DMS114 treated with DMSO at 0.1 percent for 48 hours (cell line): ENCODE measurements around the gene EMD.

Source experiments
- DNase-seq: peaks from one replicate; lab custom pipeline; 2025; ENCODE audit not compliant: unreplicated experiment; lab: John Stamatoyannopoulos, UW

Gene EMD

DNA sequence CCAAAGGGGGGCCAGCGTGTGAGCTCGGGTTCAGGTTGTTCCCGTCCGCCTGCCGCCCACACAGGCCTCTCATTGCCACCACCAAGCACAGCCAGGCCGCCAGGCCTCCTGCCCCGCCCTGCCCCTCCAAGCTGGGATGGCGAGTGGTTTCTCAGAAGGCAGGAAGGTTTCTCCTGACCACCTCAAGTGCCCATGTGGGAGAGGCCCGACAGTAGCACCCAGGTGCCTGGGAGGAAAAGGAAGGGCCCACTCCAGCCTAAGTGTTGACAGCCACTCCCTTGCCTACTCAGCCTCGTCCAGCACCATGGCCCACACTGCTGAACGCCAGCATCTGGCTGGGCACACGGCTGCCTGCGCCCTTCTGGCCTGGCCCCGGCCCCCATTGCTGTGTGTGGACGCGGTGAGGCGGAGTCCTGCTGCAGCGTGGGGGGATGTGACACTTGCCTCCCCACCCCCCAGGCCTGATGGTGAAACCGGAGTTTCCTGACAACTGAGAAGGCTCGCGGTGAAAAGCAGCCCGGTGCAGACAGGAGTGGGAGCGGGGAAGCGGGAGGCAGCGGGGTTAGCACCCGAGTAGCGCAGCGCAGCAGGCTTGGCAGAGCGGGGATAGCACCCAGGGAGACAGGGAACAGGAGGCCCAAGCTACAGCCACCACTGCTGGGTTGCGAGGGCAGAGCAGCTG lies 23.9 kb upstream of the EMD start:
- no peak for DNase-seq

DNA sequence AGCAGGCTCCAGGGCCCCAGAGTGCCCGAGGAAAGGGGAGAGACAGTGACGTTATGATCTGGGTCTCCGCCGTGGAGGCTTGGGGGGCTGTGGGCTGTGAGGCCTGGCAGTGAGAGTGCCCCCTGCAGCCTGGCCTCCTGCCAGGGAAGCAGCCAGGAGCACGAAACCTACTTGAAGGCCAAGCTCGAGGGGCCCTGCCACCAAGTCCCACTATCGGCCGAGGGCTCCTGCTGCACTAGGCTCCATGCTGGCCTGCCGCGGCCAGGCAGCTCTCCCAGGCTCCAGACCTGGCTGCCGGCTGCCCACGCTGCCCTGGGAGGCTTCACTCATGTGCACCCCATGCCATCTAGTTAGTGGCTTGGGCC lies 23.3 kb upstream of the EMD start:
- DNase-seq: no peak

DNA sequence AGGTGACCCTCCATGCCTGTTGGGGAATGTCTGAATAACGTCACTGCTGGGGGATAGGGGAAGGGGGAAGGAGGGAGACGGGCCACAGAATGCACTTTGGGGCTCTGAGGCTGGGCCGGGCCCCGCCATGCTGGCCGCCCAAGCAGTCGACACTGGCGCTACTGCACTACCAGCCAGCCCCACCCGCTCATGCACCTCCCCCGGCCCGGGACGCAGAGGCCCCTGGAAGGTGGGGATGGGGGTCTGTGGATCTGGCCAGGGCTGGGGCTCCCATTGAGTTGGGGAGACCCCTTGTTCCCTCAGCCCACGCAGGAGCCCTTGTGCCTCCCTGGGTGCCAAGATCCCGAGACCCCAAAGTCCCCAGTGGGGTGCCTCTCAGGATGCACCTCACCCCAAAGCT lies 22.5 kb upstream of the EMD start:
- no peak for DNase-seq

DNA sequence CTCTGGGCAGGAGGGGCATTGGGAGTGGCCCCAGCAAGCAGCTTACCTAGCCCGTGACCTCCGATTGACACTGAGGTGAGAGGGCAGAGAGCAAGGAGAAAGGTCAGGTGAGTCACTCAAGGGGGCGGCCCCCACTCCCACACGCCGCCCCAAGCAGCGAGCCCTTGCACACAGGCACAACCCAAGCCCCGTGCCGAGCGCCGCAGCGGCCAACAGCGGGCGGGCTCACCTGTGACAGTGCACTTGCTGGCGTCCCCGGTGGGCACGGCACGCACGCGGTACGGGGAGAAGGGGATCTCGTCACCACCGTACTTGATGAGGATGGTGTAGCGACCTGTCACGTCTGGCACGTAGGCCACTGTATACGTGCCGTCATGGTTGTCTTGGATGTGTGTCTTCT lies 21.9 kb upstream of the EMD start:
- no peak for DNase-seq

DNA sequence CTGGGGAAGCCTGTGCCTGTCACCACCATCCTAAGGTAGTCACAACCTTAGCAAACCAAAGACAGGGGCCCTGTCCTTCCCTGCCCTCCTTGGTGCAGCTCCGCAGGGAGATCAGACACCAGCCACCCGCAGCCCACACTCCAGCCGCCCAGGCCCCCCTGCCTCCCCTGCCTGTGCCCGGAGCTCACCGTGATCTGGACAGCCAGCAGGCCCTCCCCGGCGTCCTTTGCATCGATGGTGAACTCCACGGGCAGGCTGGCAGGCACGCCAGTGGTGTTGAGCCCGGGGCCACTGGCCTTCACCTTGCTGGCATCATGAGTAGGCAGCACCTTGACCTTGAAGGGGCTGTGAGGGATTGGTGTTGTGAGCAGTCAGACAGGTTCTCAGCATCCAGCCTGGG lies 21.1 kb upstream of the EMD start:
- no peak for DNase-seq

DNA sequence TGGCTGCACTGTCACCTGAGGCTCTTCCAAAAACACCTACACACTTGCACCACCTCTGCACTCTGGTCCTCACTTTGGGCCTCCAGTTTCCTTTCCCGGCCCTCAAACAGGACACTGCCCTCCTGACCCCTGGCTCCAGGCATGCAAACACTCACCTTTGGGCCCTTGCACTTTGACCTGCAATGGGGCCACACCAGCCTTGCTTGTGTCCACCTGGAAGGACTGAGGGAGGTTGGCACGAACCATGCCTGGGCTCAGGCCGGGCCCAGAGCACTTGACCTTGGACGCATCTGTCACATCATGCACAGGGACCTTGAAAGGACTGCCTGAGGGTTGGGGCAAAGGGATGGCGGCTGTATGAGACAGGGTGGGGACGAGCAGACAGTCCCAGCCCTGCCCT lies 20.3 kb upstream of the EMD start:
- DNase-seq: no peak

DNA sequence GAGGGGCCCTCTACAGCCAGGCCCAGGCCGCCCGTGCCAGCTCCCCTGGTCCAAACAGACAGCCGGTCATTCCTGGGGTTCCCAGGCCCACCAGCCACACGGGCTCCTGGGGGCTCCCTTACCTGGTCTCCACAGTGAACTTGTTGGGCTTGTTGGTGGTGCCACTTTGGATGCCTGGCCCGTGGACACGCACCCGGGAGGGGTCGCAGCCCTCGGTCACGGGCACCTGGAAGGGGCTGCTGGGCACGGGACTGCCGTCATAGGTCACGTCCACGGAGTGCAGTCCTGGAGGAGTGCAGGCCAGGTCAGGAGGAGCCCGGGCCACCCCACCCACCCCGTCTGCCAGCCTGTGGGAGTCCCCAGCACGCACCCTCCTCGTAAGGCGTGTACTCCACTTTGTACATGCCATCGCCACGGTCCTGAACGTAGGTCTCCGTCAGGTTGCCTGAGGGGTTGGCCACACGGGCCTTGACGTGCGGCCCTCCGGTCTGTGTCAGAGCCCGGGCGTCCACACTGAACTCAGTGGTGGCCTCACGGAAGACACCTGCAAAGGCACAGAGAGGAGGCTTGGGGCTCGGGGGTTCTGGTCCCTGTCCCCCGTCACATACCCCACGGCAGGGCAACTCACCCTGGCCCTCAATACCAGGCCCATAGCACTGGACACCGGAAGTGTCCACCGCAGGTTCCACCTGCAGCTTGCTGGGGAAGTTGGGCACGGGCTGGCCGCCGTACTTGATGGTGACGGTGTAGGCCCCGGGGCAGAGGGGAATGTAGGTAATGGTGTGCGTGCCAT lies 19.5 kb upstream of the EMD start:
- DNase-seq: no peak

DNA sequence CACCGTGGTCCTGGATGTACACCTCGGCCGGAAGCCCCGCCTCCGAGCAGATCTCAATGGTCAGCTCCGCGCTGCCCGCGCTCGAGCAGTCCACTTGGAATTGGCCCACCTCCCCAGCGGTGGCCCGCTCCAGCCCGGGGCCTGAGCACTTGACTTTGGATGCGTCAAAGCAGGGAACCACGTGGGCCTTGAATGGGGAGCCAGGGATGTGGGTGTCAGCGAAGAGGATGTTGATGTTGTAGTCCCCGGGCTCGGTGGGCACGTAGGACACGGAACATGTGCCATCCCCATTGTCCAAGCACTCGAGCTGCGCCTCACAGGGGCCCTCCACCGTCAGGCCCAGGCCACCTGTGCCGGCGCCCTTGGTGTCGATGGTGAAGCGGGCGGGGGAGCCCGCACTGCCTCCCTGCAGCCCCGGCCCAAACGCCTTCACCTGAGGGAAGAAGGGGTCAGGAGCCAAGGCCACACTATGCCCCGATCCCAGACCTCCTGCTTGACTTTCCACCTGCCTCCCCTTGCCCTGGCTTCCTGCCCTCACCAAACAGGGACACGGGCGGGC lies 18.9 kb upstream of the EMD start:
- DNase-seq: no peak

DNA sequence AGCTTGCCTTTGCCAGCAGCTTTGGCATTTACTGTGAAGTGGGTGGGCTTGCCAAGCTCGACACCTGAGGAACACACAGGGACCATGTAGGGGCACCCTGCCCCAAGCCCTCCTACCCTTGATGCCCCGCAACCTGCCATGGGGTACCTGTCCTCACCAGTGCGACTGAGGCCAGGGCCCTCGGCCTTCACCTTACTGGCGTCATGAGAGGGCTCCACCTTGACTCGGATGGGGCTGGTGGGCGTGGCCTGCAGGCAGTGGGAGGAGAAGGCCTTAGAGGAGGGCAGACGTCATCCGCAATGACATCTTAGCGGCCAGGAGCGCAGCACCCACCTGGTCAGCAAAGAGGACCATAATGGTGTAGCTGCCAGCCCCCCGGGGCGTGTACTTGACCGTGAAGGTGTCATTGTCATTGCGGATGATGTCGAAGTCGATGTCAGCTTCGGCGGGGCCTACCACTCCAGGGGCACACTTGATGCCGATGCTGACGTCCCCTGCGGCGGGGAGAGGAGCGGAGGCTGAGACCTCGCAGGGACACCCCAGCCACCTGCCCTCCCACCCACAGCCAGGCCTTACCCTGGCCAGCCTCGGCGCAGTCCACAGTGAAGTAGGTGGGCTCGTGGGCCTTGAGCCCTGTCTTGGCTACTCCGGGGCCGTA lies 16.9 kb upstream of the EMD start:
- no peak for DNase-seq

DNA sequence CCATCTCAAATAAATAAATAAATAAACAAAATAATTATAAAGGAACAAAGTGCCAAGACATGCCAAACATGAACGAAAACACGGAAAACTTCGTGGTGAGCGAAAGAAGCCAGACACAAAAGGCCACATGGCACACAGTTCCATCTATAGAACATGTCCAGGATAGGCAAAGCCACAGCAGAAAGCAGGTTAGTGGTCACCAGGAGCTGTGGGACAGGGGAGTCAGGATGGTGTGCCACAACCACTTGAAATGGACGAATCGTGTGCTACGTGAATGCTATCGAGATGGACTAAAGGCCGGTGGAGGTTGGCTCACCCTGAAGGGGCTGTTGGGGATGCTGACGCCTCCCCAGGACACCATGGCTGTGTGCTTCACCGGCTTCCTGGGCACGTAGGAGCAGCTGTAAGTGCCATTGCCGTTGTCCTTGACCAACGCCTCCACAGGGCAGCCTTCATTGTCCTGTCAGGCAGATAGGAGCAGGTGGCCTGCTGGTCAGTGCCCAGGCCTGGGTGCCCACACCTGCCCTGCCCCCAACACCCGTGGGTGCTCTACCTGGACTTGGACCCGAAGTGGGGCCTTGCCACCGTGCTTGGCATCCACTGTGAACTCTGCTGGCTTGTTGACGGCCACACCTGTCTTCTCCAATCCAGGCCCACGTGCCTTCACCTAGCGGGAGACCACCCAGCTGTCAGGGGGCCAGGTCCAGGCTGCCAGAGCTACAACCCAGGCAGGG lies 15.2 kb upstream of the EMD start:
- no peak for DNase-seq

DNA sequence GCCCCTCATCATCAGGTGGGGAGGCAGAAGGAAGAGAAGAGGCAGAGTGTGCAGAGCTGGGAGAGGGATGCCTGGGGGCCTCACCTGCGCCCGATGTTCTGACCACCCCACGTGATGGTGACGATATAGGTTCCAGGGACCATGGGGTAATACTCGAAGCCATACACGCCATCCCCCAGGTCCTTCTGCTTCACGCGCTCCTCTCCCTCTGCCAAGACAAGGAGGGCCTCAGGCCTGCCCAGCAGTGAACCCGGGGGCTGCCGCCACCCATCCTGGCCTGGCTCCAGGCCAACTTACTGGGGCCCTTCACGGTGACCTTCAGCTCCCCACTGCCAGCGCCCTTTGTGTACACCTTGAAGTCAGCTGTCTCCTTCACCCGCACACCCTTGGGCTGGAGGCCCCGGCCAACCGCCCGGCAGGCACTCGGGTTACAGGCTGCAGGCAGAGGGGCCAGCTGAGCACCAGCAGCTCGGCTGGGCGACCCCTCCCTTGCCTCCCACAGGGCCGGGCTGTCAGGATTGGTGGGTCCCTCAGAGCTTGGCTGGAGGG lies 14.0 kb upstream of the EMD start:
- no peak for DNase-seq

DNA sequence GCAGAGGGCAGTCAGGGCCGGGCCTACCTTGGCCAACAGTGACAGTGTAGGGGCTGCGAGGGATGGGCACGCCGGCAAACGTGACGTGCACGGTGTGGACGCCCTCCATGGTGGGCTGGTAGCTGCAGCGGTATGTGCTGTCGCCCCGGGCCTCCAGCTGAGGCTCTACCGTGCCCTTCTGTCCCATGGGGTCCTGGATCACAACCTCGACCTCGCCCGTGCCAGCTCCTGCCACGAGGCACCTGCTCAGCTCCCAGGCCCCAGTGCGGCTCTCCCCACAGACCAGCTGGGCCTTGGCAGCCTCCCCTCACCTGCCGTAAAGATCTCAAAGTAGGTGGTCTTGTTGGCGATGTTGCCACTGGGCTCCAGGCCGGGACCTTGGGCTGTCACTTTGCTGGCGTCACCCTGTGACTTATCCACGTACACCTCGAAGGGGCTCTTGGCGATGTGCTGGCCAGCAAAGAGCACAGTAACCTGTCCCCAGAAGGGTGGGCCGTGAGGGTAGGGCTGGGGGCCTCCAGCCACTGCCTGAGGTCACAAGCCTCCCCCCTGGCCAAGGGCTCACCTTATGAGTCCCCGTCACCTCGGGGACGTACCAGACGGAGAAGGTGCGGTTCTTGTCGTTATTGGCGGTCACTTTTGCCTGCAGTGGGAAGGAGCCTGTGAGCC lies 13.0 kb upstream of the EMD start:
- no peak for DNase-seq

DNA sequence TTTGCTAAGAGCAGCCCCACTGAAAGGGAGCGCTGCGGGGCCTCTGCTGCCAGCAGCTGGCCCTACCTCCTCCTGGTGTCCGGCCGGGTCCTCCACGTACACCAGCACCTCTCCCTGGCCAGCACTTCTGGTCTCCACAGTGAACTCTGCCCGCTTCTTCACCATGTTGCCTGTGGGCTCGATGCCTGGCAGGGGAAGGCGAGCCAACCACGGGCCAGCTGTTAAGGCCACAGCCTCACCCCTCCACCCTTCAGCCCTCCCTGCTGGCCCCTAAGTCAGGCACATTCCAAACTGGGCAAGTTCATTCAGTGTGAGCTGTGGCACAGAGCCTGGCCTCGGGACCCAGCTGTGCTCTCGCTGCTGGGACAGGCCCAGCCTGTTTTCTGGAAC lies 12.4 kb upstream of the EMD start:
- DNase-seq: no peak

DNA sequence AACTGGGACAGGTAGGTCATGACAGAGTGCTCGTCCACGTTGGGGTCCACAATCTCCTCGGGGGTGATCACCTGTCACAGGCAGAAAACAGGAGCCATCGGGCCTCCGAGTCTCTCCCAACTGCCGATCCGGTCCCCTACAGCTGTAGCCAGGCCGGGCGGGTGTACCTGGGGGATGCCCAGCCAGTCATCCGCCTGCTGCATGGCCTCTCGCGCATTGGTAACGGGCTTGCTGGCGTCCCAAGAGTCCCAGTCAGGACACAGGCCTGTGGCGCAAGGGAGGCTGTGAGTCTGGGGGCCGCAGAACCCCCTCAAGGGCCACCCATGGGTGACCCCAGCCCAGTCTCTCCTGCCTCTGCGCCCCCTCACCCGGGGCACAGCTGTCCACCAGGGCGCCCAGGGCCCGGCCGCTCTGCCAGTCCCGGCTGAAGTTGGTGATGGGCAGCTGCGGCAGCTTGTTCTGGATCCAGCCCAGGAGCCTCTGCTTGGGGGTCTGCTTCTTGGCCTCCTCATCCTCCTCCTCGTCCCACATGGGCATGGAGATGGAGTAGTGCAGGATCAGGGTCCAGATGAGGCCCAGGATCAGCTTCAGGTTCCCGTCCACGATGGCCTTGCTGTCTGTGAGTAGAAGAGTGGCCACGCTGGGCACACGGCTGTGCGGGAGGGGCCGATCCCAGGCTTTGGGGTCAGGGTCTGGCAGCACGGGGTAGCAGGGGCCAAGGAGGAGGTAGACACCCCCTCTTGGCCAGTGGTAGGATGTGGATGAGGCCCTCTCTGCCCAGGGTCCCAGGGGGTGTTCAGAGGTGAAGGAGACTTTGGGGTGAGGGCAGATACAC lies 11.4 kb upstream of the EMD start:
- DNase-seq: no peak

DNA sequence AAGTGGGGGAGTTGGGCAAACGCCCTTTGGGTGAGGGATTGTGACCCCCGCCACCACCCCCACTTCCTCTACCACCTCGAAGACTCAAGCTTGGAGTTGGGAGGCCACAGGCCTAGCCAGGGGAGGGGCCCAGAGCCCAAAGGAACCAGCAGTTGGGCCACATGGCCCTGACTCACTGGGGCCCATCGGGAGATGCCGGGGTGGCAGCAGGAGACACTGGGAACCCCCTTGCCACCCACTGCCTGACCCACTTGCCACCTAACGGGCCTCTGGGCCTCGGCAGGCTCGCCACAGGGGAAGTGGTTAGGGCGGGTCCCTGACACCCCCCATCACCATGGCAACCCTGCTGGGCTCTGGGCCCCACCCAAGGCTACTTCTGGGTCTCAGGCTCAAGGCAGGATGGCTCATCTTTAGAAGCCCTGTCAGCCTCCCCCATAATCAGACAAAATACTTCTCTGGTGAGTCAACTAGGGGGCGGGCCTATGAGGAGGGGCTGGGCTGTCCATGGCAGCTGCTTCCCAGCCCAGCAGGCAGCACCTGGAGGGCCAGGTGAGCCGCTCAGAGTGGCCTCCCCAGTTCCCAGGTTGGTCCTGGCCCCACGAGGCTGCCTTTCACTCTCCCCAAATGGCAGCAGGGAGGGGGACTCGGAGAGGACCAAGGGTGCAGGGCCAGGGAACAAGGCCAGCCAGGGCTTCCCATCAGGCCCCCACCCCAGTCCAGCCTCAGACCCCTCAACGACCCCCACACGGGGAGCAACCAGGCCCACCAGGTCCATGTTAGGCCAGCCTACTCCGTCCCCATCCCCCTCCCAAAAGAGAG lies 10.3 kb upstream of the EMD start:
- no peak for DNase-seq

DNA sequence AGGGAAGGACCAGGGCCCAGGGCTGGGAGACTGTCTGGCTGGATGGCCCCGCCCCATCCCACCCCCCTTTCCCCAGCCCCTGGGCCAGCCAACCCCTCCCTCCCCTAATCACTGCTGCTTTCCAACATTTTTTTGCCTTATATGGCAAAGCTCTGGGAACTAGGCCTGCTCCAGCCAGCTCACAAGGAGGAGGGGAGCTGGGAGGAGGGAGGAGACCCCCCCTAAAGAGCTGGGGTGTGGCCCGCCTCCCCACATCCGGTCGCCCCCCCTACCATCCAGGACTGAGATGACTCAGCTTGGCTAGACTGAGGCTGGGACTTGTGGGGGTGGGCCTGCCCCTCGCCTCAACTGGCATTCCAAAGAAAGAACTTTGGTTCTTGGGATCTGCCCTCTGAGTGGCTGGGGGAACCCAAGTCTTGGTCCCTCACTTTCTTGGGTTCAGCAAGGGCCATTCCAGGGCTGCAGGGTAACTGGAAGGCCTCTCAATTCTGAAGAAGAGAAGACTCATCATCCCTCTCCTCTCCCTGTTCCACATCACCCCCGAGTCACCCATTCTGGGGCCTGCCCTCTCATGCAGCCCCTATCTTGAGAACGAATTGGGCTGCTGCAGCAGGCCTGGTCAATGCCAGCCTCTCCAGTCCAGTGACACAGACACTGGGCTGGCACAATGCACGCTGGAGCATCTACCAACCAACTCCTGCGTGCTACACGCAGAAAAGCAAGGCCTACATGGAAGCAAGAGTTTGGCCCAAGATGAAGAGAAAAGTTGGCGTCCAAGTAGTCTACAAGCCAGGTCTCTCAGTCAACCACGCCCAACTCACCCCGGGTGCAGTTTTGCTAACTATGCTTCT lies 9.4 kb upstream of the EMD start:
- DNase-seq: no peak

DNA sequence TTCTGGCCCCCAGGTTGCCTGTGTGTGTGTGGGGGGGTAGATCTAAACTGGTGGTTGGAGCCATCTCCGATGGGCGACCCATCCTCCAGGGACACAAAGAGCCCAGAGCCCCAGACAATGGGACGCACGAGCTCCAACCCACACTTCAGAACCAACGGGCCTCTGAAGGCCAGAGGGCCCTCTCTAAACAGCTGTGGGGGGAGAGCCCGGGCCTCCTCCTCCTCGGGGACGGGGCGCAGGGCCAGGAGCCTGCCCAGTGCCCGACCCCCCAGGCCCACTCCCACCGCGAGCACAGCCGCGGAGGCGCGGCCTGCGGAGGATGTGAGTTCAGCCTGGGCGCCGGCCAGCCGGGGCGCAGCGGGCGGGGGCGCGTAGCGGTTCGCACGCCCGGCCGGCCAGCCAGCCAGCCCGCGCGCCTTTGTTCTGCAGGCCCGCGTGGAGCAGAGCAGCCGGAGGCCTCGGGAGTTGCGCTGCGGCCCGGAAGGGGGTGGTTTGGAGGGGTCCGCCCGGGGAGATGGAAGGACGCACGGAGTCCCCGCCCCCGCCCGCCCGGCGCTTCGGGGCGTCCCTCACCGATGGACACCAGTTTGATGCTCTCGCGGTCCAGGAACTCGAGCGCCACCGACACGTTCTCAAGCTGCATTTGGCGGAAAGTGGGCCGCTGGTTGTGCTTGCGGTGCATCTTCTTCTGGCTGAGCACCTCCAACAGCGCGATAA lies 8.6 kb upstream of the EMD start:
- no peak for DNase-seq
